Right atrium auricular region (tissue), 2 donors: ENCODE measurements around the gene CSNK1G3. TPM values are rescaled to one million over a fixed set of nuclear protein-coding genes. Genes with fewer than 3 reads are reported as not detected.

Experiments used
- DNase-seq: peaks from one replicate; pipeline ENCODE4 v3.0.0-alpha.2; 2019; ENCODE audit warnings: low spot score
- H3K27ac ChIP-seq, 2 donors: fragments of 200-600 bp; sonication (generic); 1 replicate in 1 of 2; 2 replicates in 1 of 2; pipeline ENCODE4 v1.5.1; 2016 to 2019
- H3K27me3 ChIP-seq, 2 donors: fragments of 200-600 bp; sonication (generic); one replicate each; pipeline versions ENCODE4 v1.5.1 to v1.6.0; 2017 to 2019
- H3K36me3 ChIP-seq: fragments of 200-600 bp; sonication (generic); one replicate; pipeline ENCODE4 v1.5.1; 2016
- H3K4me1 ChIP-seq, 2 donors: fragments of 200-600 bp; sonication (generic); one replicate each; pipeline versions ENCODE4 v1.5.1 to v1.6.0; 2017 to 2019
- H3K4me3 ChIP-seq, 2 donors: fragments of 200-600 bp; sonication (generic); 1 replicate in 1 of 2; 2 replicates in 1 of 2; pipeline ENCODE4 v1.5.1; 2017 to 2019; ENCODE audit warnings: mild to moderate bottlenecking in 1 of 2, moderate library complexity in 1 of 2
- H3K9me3 ChIP-seq, 2 donors: fragments of 200-600 bp; sonication (generic); one replicate each; pipeline ENCODE4 v1.5.1; 2019
- CTCF ChIP-seq, 2 donors: fragments of 200-600 bp; sonication (generic); IDR thresholded peaks; one replicate each; pipeline ENCODE4 v1.5.1; 2019; ENCODE audit warnings: antibody characterized with exemption in 2 of 2
- total RNA-seq, 2 donors: library from RNA; depleted of rRNA; stranded (reverse); fragments of >200 nt; gene quantifications; one replicate each; pipeline ENCODE4 v1.1.0, GENCODE V29; 2016

Gene CSNK1G3
- total RNA-seq, 2 donors from 2014 or later: 28.1 to 28.9 TPM

DNA sequence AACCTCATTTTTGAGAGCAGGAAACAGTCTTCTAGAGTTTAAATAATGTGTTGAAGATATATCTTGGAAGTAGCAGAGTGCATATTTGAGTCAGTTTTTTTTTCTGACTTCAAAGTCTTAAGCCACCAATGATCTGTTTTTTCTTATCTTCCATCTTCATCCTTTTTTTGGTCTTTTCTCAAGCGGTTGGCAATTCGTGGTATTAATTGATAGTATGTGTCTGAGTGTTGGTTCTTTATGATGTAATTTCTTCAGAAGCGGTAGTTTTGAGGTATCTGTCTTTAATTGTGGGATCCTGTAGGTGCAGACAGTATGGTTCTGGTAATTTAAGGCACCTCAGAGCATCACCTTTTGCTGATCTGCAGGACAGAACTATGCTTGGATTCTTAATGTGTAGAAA, 3.9 kb downstream of the CSNK1G3 start:
- Histone ChIP-seq H3K9me3 (no peaks in the 10 kb centered on the region), H3K4me3 (no peak overlapping the region), H3K4me1 (peaks cover 0 to 22% of the 10 kb centered on the region in 2 donors), H3K27me3 (no peaks in the 10 kb centered on the region), H3K27ac (no peak overlapping the region), H3K36me3 (no peaks in the 10 kb centered on the region)
- no peak for TF ChIP-seq CTCF (IDR thresholded peaks at IDR 0.05)
- no peak for DNase-seq

DNA sequence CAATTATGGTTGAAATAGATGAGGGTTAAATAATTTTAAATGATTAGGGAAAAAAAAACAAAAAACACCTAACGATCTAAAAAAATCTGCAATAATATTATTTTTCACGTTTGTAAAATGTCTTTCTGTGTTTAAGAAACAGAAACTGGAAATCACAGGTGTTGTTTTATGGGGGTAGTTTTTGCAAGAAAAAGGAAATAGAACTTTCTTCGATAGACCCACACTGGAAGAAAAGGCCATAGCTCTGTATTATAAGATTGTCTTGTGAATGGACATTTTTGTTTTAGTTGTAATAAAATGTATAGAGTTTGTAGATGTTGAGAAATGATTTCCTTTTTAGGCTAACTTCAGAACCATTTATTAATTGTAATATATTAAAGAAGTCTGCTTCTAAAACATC, 5.5 kb downstream of the CSNK1G3 start:
- Histone ChIP-seq H3K9me3 (no peaks in the 10 kb centered on the region), H3K4me3 (no peak overlapping the region), H3K27me3 (no peaks in the 10 kb centered on the region), H3K27ac (no peak overlapping the region), H3K36me3 (no peaks in the 10 kb centered on the region), H3K4me1 (peaks cover 0 to 17% of the 10 kb centered on the region in 2 donors)
- DNase-seq: no peak
- TF ChIP-seq CTCF (IDR thresholded peaks at IDR 0.05): no peak

GRCh38 chr5:123518111-123518510, 6.1 kb downstream of the CSNK1G3 start:
- H3K4me3 ChIP-seq: no peak overlapping the region
- no peak overlapping the region for H3K27ac ChIP-seq
- no peaks in the 10 kb centered on the region for H3K27me3 ChIP-seq
- H3K4me1 ChIP-seq: peaks cover 0 to 16% of the 10 kb centered on the region in 2 donors
- DNase-seq: no peak
- no peaks in the 10 kb centered on the region for H3K9me3 ChIP-seq
- TF ChIP-seq CTCF (IDR thresholded peaks at IDR 0.05): no peak
- no peaks in the 10 kb centered on the region for H3K36me3 ChIP-seq

- TF ChIP-seq CTCF (IDR thresholded peaks at IDR 0.05): no peak
- Histone ChIP-seq H3K27ac (no peak overlapping the region), H3K4me3 (no peak overlapping the region), H3K9me3 (no peaks in the 10 kb centered on the region), H3K36me3 (no peaks in the 10 kb centered on the region), H3K27me3 (no peaks in the 10 kb centered on the region), H3K4me1 (peaks cover 0 to 15% of the 10 kb centered on the region in 2 donors)
- no peak for DNase-seq
These were observed 8.8 kb downstream of the CSNK1G3 start for GRCh38 chr5:123520677-123521247.

GRCh38 chr5:123524146-123524545, 12.2 kb downstream of the CSNK1G3 start:
- Histone ChIP-seq H3K36me3 (no peaks in the 10 kb centered on the region), H3K4me3 (no peak overlapping the region), H3K4me1 (peaks cover 0 to 31% of the 10 kb centered on the region in 2 donors), H3K27me3 (no peaks in the 10 kb centered on the region), H3K9me3 (no peaks in the 10 kb centered on the region), H3K27ac (no peak overlapping the region)
- no peak for DNase-seq
- TF ChIP-seq CTCF (IDR thresholded peaks at IDR 0.05): no peak

DNA sequence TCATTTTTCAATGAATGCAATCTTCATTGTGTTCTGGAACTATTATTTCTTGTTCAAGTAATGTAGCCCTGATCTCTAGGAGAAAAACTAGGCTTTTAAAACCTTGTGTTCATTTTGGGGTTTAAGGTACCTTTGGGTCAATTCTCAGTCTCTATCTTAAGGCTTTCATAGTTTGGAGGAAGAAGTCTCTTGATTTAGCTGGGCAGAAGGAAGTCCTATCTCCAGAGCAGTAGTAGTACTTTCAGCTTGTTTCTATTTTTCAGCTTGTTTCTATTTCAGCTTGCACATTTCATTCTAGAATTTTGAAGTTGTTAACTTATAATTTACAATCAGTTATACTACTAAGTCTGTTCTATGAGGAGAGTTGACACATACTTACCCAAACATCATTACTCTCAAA, 15.2 kb downstream of the CSNK1G3 start:
- Histone ChIP-seq H3K4me3 (no peak overlapping the region), H3K36me3 (no peaks in the 10 kb centered on the region), H3K27me3 (no peaks in the 10 kb centered on the region), H3K4me1 (peaks cover 0 to 31% of the 10 kb centered on the region in 2 donors), H3K9me3 (no peaks in the 10 kb centered on the region), H3K27ac (no peak overlapping the region)
- no peak for TF ChIP-seq CTCF (IDR thresholded peaks at IDR 0.05)
- no peak for DNase-seq
